DND-41 (cell line): ENCODE data around the gene LTBP2.
A peak's percentile ranks its signal among the peaks of the same experiment; 100 is the strongest.

ENCODE experiments used
- ATAC-seq: fragments of 200-7000 bp; cut with Tn5 transposase; 3 replicates; pipeline ENCODE4 v1.9.1; 2021; ENCODE audit warnings: low read depth; ENCODE audit not compliant: insufficient read depth
- DNase-seq: peaks from one replicate; pipeline ENCODE4 v3.0.0-alpha.2; 2020
- H2AFZ ChIP-seq: 2 replicates; pipeline ENCODE4 v1.6.0; 2012; ENCODE audit warnings: low read depth, low read length
- H3K27ac ChIP-seq: 2 replicates; pipeline ENCODE4 v1.5.1; 2012; ENCODE audit warnings: low read length, inconsistent platforms
- H3K27me3 ChIP-seq: fragments of 200-600 bp; sonication (generic); 2 replicates; pipeline ENCODE4 v1.6.0; 2012; ENCODE audit warnings: low read length, mild to moderate bottlenecking, inconsistent platforms; ENCODE audit not compliant: insufficient read depth, poor library complexity
- H3K36me3 ChIP-seq: 2 replicates; pipeline ENCODE4 v1.5.1; 2012; ENCODE audit warnings: low read length, inconsistent platforms; ENCODE audit not compliant: insufficient read depth
- H3K4me1 ChIP-seq: 2 replicates; pipeline ENCODE4 v1.5.1; 2012; ENCODE audit warnings: mild to moderate bottlenecking, low read length; ENCODE audit not compliant: insufficient read depth
- H3K4me2 ChIP-seq: 2 replicates; pipeline ENCODE4 v1.6.0; 2012; ENCODE audit warnings: mild to moderate bottlenecking, moderate library complexity, low read length, inconsistent platforms; ENCODE audit not compliant: insufficient read depth
- H3K4me3 ChIP-seq, 2 experiments: fragments of 200-600 bp in 1 of 2; shearing (Covaris generic) in 1 of 2; 2 replicates each; pipeline ENCODE4 v1.5.1; 2012 to 2016; ENCODE audit warnings: inconsistent platforms in 2 of 2, low read length in 2 of 2, mild to moderate bottlenecking in 2 of 2, low read depth in 1 of 2, moderate library complexity in 1 of 2
- H3K79me2 ChIP-seq: 2 replicates; pipeline ENCODE4 v1.6.0; 2012; ENCODE audit warnings: low read length, inconsistent platforms; ENCODE audit not compliant: insufficient read depth
- H3K9ac ChIP-seq: 2 replicates; pipeline ENCODE4 v1.6.0; 2012; ENCODE audit warnings: low read depth, mild to moderate bottlenecking, inconsistent platforms, low read length, moderate library complexity
- H3K9me3 ChIP-seq: 2 replicates; pipeline ENCODE4 v1.5.1; 2012; ENCODE audit warnings: low read length, moderate library complexity, mild to moderate bottlenecking, inconsistent platforms; ENCODE audit not compliant: insufficient read depth, severe bottlenecking
- H4K20me1 ChIP-seq: 2 replicates; pipeline ENCODE4 v1.6.0; 2012; ENCODE audit warnings: low read length; ENCODE audit not compliant: insufficient read depth
- CTCF ChIP-seq: IDR thresholded peaks from 2 replicates; pipeline ENCODE4 v1.5.1; 2012; ENCODE audit warnings: borderline replicate concordance, low read length, moderate library complexity, mild to moderate bottlenecking; ENCODE audit not compliant: poor library complexity, severe bottlenecking; ENCODE audit errors: extremely low read depth
- EZH2 ChIP-seq: IDR thresholded peaks from 3 replicates; pipeline ENCODE4 v1.6.1; 2012; ENCODE audit warnings: borderline replicate concordance, low read depth, mild to moderate bottlenecking, moderate library complexity, low read length, inconsistent platforms; ENCODE audit not compliant: severe bottlenecking

LTBP2 gene

GRCh38 chr14:74554742-74555362 lies 57.2 kb downstream of the LTBP2 start:
- H3K4me2 ChIP-seq = no peak overlapping the region
- H3K9ac ChIP-seq = no peak overlapping the region
- no peaks in the 10 kb centered on the region for H3K4me1 ChIP-seq
- H3K36me3 ChIP-seq = no peaks in the 10 kb centered on the region
- H2AFZ ChIP-seq = no peak overlapping the region
- no peak overlapping the region for H3K4me3 ChIP-seq
- ATAC-seq = 0 out of 3 replicates have a peak, but pooled peaks have one; percentile 54
- H3K9me3 ChIP-seq = no peaks in the 10 kb centered on the region
- no peak overlapping the region for H3K27ac ChIP-seq
- DNase-seq = no peak
- no peaks in the 10 kb centered on the region for H3K79me2 ChIP-seq
- TF ChIP-seq EZH2 = no peak
- no peak for TF ChIP-seq CTCF
- H4K20me1 ChIP-seq = no peaks in the 10 kb centered on the region
- peaks cover 2% of the 10 kb centered on the region for H3K27me3 ChIP-seq

- ATAC-seq (no peak), DNase-seq (no peak)
- H3K4me2 ChIP-seq = no peak overlapping the region
- H3K27ac ChIP-seq = no peak overlapping the region
- no peaks in the 10 kb centered on the region for H3K36me3 ChIP-seq
- no peaks in the 10 kb centered on the region; the same call in 1 of the 2 replicates for H4K20me1 ChIP-seq
- H3K4me1 ChIP-seq = no peaks in the 10 kb centered on the region
- no peak overlapping the region for H2AFZ ChIP-seq
- no peaks in the 10 kb centered on the region for H3K79me2 ChIP-seq
- no peak overlapping the region for H3K9ac ChIP-seq
- no peaks in the 10 kb centered on the region for H3K27me3 ChIP-seq
- H3K4me3 ChIP-seq = no peak overlapping the region
- TF ChIP-seq EZH2 = no peak
- TF ChIP-seq CTCF = no peak
- no peaks in the 10 kb centered on the region for H3K9me3 ChIP-seq
These were observed 59.4 kb downstream of the LTBP2 start for GRCh38 chr14:74552623-74553022.

GRCh38 chr14:74551431-74552371 lies 60.3 kb downstream of the LTBP2 start:
- Histone ChIP-seq H3K4me1 (no peaks in the 10 kb centered on the region), H3K27me3 (no peaks in the 10 kb centered on the region), H3K36me3 (no peaks in the 10 kb centered on the region), H3K79me2 (no peaks in the 10 kb centered on the region), H3K27ac (no peak overlapping the region), H4K20me1 (no peaks in the 10 kb centered on the region; the same call in 1 of the 2 replicates), H3K9ac (no peak overlapping the region), H3K4me2 (no peak overlapping the region), H2AFZ (no peak overlapping the region), H3K4me3 (no peak overlapping the region), H3K9me3 (no peaks in the 10 kb centered on the region)
- DNase-seq = no peak
- no peak for ATAC-seq
- no peak for TF ChIP-seq CTCF
- no peak for TF ChIP-seq EZH2
